Frontal cortex (tissue), 4 donors: ENCODE results near the gene RNF217. TPM values are rescaled to one million over a fixed set of nuclear protein-coding genes. Genes with fewer than 3 reads are reported as not detected.
A peak's percentile ranks its signal among the peaks of the same experiment; 100 is the strongest.

ENCODE experiments used
- DNase-seq, 2 donors: peaks; one replicate each; pipeline ENCODE4 v3.0.0; 2012; ENCODE audit warnings: low spot score in 2 of 2
- FAIRE-seq: peaks from 2 replicates; lab custom pipeline; 2012; peaks lifted over from hg19 to GRCh38; lab: Jason Lieb, UNC
- total RNA-seq: library from RNA; depleted of rRNA; stranded (reverse); fragments of >200 nt; gene quantifications from one replicate; pipeline ENCODE4 v1.2.3, GENCODE V29; 2014
- donor health status: control.
- donor health status: control.
- donor health status: control.

Gene RNF217
- total RNA-seq, 1 donor from 2014 or later: 17.1 TPM

GRCh38 chr6:125082908-125083683 is 120.9 kb downstream of the RNF217 start:
- DNase-seq (no peak), FAIRE-seq (no peak)

GRCh38 chr6:125083684-125083990 is 121.4 kb downstream of the RNF217 start:
- FAIRE-seq (no peak), DNase-seq (no peak)

GRCh38 chr6:125086716-125087115 is 124.5 kb downstream of the RNF217 start:
- no peak for FAIRE-seq
- no peak for DNase-seq

GRCh38 chr6:125088963-125089362 is 126.7 kb downstream of the RNF217 start:
- DNase-seq (no peak), FAIRE-seq (no peak)

GRCh38 chr6:125094563-125094962 is 132.3 kb downstream of the RNF217 start:
- FAIRE-seq: no peak

GRCh38 chr6:125095580-125096301 is 133.5 kb downstream of the RNF217 start:
- no peak for FAIRE-seq

More at GRCh38 chr6:125094563-125094962, 132.3 kb downstream of the RNF217 start:
- no peak for DNase-seq

GRCh38 chr6:125097186-125097585 is 134.9 kb downstream of the RNF217 start:
- DNase-seq (no peak), FAIRE-seq (no peak)

More at GRCh38 chr6:125095580-125096301, 133.5 kb downstream of the RNF217 start:
- no peak for DNase-seq

GRCh38 chr6:125098253-125098652 is 136.0 kb downstream of the RNF217 start:
- no peak for FAIRE-seq

GRCh38 chr6:125099211-125100073 is 137.2 kb downstream of the RNF217 start:
- DNase-seq: peak; percentile 63 to 71
- no peak for FAIRE-seq

More at GRCh38 chr6:125098253-125098652, 136.0 kb downstream of the RNF217 start:
- no peak for DNase-seq

- FAIRE-seq: no peak
- DNase-seq: no peak
Measured at GRCh38 chr6:125100074-125100652, 137.9 kb downstream of the RNF217 start.

- FAIRE-seq (no peak), DNase-seq (no peak)
Measured at GRCh38 chr6:125101128-125101527, 138.9 kb downstream of the RNF217 start.

GRCh38 chr6:125101631-125102030 is 139.4 kb downstream of the RNF217 start:
- no peak for FAIRE-seq

GRCh38 chr6:125102411-125102810 is 140.2 kb downstream of the RNF217 start:
- FAIRE-seq: no peak
- no peak for DNase-seq

More at GRCh38 chr6:125101631-125102030, 139.4 kb downstream of the RNF217 start:
- no peak for DNase-seq

- DNase-seq: no peak
- FAIRE-seq: no peak
Measured at GRCh38 chr6:125102891-125103290, 140.7 kb downstream of the RNF217 start.

GRCh38 chr6:125104425-125104824 is 142.2 kb downstream of the RNF217 start:
- FAIRE-seq (no peak), DNase-seq (no peak)

- DNase-seq (no peak), FAIRE-seq (no peak)
Measured at GRCh38 chr6:125107048-125107447, 144.8 kb downstream of the RNF217 start.

GRCh38 chr6:125107896-125108295 is 145.7 kb downstream of the RNF217 start:
- FAIRE-seq (no peak), DNase-seq (no peak)

GRCh38 chr6:125110056-125110455 is 147.8 kb downstream of the RNF217 start:
- no peak for DNase-seq
- no peak for FAIRE-seq

GRCh38 chr6:125111219-125111983 is 149.2 kb downstream of the RNF217 start:
- no peak for FAIRE-seq
- no peak for DNase-seq
